HG03135 (cell line): ENCODE data around the gene SLC30A2.
A peak's percentile ranks its signal among the peaks of the same experiment; 100 is the strongest.

ENCODE experiments used
- ATAC-seq: cut with Tn5 transposase; IDR thresholded peaks from one replicate; pipeline ENCODE4 v1.9.1; 2021; ENCODE audit warnings: mild to moderate bottlenecking, moderate library complexity; ENCODE audit not compliant: unreplicated experiment

Gene SLC30A2

DNA sequence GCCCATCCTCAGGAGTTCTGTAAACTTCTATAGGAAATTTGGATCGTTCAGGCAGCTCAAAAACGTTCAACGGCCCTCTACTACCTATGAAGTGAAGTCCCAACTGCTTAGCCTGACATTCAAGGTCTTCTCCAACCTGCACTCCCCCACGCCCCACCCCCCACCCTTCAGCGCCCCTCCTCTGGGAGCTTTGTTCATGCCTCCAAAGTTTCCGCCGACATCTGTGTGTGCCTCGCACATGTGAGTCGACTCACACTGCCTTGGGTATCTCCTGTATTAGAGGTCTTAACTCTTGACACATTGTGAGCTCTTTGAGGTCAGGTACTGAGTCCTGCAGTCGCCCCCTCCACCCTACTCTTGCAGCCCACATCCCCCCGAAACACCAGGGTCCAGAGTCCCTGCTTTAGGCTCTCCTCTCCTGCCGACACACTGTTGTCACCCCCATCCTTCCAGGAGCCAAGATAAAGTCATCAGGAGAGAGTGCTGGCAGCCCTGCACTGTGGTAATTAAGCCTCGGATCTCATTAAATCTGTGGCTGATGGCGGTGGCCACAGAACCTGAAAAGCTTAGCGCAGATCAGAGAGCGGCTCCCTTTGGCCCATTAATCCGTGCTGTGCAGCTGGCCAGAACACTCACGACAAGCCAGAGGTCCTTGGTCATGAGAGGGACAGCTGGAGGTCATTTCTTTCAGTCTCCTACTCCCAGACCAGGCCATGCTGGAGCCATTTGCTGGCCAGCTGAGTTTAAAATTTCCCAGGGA, 46.7 kb downstream of the SLC30A2 start:
- ATAC-seq, result no peak

GRCh38 chr1:25997828-25998761, 47.8 kb downstream of the SLC30A2 start, which contains the start of gene PAFAH2:
PAFAH2 (minus strand) TSS chr1:25998063; CDS start chr1:25990816, 7,247 bp downstream.
- peak; percentile 94 for ATAC-seq

- no peak for ATAC-seq
Measured at GRCh38 chr1:25996966-25997827, 48.7 kb downstream of the SLC30A2 start.

DNA sequence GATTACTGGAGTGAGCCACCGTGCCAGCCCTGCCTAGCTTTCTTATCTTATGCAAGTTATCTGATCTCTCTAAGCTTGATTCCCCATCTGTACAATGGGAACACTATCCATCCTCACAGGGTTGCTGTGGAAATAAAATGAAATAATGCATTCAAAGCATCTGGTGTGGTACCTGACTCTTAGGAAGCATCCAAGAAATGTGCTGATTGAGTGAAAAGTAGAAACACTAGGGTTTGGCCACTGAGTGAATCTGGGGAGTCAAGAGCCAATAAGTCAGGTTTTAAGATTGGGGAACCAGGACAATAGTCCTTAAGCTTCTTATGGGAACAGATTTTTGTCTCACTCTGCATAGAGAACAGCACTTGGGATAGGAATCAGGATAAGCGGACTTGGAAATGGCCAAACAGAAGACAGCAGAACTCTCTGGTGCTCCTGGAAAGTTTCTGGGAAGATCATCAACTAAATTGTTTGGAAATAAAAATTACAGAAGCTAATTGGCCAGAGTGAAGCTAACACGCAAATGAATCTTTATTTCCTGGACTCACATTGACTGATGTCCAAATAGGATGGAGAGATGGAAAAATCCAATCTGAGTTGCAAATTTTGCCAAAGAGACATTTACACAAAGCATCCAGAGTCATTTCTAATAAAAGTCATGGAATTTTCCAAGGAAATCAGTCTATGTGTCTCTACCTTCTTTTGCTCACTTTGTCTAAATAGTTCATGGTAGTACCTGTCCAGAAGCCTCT, 51.3 kb downstream of the SLC30A2 start:
- no peak for ATAC-seq

DNA sequence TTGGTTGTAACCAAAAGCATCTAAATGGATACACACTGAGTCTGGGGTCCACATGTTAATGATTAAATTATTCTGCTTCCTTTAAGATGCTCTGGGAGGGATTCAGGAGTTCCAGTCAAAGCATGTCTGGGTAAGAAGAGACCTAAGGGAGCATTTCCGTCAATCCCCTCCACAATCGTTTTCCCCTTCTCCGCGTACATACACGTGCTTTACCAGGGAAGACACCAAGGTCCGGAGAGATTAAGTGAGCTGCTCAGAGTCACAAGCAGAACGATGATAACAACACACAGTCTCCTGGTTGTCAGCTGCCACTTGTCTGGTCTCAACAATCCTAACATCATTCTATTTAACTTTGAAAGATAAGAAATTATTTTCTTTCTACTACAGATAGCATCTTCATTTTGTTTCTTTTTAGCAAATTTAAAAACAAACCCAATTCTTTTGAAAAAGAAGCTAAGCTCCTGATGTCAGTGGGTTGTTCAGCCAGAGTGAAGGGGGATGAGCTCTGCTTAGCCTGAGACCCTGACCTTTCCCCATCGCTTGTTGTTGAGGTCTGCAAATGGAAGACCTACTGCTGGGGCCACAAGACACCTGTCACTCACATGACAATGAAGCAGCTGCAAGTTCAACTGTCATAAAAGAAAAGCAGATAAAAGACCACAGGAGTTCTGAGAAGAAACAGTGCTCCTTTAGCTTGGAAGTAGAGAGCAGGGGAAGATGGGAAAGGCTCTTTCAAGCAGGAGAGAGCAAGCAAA, 52.5 kb downstream of the SLC30A2 start:
- no peak for ATAC-seq

DNA sequence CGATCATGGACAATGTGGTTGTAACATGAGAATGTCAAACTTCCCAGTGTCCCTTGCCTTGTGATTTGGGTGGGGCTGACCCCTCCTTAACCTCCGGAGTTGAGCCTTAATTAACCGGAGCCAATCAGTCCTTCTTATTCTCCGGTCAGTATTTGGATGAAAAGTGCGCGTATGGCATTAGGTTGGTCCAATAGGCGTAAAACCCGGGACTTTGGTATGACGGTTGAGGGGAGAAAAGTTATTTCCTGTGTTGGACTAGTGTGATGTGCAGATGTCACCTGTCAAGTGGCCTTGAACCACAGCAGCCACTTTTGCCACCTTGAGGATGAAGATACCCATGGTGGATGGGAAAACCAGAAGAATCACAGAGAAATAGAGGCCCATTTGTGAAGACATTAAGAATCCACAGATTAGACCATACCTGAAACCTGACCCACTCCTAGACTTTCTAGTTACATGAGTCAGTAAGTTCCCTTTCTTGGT, 53.2 kb downstream of the SLC30A2 start:
- ATAC-seq, result no peak

GRCh38 chr1:25991937-25992688, 53.8 kb downstream of the SLC30A2 start:
- no peak for ATAC-seq

DNA sequence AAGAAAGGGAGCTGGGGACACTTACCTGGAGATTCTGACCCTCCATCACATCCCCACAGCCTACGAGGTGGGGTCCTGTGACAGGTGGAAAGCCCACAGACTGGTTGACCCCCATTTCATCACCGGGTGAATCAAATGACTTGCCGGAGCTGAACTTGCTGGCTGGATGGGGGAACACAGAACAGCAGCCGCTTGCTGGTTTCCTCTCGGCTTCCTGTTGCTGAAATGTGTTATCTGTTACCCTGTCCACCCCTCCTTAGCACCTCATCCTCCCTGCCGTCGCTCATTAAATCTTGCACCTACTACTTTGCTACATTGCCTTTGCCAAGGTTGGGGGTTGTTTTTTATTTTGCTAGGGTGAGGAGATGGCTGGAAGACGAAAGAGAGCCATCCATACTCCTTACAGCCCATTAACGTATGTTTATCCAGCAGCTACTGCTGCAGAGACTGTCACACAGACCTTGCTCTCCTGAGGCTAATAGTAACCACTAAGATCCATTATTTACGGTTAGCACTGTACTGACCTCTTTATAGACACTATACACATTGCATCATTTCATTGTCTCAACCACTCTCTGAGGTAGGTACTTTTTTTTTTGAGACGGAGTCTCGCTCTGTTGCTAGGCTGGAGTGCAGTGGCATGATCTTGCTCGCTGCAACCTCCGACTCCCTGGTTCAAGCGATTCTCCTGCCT, 55.1 kb downstream of the SLC30A2 start:
- ATAC-seq, result no peak

DNA sequence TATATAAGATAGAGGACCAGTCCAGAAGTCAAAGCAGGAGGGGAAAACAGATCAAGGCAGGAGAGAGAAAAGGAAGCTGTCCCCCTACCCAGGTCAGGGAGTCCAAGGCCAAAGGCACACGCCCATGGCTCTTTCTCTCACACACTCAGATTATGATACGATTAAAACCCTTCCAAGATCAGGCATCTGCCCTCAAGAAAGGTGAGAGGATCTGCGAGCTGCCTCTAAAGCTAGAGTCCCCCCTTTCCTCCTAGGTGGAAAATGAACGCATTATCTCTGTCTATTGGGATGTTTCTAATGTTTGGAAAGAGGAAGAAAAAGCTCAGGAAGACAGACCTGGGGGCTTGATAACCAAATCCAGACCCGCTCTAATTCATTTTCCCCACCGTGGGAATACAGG, 55.7 kb downstream of the SLC30A2 start:
- no peak for ATAC-seq

GRCh38 chr1:25989440-25990234, 56.3 kb downstream of the SLC30A2 start:
- no peak for ATAC-seq

DNA sequence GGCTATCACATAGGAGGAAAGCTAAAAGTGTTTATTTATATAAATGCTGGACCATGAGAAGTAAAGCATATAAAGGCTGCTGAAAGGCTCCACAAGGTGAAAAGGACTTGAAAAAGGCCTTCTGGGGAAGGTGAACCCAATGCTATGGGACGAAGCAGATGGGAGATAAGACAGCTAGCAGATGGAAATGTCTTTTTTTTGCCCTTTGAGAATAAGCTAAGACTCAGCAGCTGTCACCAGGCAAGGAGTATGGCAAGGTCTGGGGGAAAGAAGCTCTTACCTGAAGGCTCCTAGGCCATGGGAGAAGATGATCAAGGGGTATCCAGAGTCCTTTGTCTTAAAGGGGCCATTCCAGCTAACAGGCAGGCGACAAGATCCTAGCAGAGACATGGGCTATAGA, 58.0 kb downstream of the SLC30A2 start:
- no peak for ATAC-seq
